NOMO-1 treated with DMSO at 0.1 percent for 48 hours (cell line): ENCODE results near the gene RNU6-1.

Experiments
- DNase-seq: peaks from one replicate; lab custom pipeline; 2025; ENCODE audit not compliant: unreplicated experiment; lab: John Stamatoyannopoulos, UW

RNU6-1 gene

DNA sequence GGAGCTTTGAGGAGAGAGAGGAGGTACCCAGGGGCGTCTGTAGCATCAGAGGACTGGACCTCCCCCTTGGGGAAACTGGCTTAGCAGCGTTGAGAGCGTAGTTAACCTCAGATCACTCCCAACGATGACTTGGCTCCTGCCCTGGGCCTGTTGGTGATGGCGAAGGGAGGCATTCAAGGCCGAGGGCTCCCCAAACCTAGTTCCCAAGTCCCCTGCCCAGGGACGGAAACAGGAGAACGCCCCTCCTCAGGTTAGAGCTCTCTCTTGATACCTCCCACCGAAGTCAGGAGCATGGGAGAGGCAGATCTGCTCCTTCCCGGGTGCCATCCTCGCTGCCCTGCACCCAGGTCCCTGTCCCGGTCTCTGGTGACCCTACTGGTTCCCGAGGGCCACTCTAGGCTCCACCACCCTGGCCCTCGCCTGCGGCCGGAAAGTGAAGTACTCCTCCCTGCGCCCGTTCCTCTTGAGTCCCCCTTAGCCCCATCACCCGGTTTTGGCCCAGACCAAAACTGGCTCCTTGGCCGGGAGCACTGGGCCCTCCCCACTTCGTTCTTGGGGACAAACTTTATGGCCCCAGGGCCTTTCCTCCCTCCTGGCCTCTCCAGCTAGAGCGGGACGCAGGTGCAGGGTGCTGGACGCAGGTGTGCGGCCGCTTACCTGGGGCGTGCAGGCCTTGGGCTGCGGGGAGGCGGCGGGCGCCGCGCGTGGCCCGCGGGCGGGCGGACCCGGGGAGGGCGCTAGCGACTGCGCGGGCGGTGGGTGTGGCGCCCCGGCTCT is 17.1 kb downstream of the RNU6-1 start:
- no peak for DNase-seq

DNA sequence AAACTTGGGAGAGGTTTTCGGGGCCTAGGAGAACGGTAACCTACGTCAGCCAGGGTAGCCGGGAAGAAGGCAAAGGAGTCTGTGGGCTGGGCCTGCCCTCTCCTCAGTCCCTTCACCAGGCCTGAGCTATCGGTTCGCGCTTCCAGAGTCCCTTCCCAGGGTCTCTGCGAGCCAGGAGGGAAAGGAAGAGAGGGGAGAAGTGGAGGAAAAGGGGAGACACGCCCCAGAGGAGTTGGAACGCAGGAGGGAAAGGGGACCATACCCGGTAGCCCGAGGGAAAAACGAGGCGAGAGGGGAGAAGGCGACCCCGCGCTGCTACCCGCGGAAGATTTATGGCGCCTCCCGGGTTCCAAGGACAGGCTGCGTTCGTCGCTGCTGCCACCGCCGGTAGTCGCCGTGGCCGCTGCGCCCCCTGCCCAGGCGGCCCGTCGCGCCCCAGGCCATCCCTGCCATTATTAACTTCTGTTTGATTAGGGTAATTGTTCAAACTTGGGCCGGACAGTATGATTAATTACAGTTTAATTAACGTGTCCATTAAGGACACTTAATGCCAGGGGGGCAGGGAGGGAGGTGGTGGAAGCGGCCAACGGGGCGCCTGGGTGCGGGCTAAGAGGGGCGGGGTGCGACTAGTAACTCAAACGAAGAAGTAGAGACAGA is 17.9 kb downstream of the RNU6-1 start:
- no peak for DNase-seq

DNA sequence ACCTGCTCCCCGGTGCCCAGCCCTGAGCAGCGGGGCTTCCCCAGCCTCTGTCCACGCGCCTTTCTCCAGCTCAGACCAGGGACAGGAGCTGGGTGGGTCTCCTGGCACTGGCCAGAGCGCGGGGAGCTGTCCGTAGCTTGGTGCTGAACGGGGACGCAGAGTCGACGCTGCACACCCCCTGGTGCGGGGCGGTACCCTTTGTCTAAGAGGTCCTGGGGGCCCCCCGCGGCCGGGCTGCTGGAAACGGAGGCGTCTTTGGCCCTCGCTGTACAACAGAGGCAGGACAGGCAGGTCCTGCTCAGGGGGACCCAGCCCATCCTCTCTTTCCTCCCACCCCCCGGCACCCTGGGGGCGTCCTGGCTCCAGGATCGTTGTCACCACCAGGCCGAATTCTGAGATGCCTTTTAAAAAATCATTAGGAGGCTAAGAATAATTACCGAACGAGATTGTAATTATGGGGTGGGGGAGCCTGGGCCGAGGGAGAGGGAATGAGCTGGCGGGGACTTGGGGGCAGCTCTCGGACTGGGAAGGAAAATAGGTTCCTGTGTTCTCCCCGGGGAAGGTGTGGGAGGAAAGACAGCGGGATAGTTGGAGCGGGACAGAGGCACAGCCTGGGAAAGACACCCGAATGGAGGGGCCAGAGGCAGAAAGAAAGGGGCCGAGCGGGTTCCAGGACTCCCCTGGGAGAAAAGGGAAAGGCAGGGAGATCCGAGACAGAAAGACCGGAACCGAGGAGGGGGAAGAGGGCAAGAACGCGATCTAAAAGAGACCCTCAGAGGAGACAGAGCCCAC is 18.7 kb downstream of the RNU6-1 start:
- DNase-seq = no peak

DNA sequence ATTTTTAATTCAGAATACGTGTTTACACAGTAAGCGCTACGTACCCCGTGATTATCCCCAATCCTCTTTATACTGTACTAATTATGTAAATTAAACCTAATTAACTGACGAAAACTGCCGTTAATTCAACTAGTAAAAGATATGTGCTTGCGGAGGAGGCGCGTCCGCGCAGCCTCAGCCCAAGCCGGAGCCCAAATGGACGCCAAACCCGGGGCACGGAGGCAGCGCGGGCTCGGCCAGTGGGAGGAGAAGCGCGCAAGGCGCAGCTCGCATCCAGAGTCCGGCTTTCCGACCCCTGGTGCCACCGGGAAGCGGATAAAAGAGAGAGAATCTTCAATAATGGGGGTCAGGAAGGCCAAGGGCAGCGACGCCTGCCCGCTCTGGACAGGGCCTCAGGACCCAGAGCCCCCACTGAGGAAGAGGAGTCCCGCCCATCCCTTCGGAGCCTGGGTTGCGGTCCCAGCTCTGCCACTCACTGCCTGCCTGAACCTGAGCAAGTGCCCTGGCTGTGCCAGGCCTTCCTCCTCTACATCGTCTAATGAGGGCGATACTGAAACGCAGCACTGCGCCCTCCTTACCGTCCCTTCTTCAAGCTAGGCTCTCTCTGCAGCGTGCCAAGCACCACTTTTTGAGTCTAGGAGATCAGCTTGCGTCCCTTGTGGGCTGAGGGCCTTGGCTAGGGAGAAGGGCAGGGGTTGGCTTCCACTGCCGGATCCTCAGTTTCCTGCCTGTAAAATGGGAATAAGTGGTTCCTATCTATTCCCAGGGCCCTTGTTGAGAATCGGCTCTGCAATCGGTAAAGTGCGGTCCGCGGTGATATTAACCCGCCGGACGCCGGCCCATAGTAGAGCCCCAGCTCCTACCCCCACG is 19.5 kb downstream of the RNU6-1 start:
- no peak for DNase-seq

DNA sequence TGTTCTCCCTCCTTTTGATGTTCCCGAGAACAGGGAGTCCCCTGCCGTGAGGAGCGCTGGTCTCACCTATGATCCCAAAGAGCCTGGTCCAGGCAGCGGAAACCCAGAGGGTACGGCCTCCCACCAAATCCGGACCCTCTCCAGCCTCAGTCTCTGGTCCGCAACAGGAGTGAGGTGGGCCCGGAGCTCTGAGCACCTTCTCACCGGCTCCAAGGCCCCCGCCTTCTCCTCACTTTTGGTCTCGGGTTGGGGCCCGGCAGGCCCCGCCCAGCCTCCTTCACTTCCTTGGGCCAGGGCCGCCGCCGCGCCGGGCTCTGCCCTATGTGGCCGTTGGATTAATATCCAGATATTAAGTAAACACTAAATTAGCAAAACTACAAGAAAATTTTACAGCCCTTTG is 20.2 kb downstream of the RNU6-1 start:
- no peak for DNase-seq

DNA sequence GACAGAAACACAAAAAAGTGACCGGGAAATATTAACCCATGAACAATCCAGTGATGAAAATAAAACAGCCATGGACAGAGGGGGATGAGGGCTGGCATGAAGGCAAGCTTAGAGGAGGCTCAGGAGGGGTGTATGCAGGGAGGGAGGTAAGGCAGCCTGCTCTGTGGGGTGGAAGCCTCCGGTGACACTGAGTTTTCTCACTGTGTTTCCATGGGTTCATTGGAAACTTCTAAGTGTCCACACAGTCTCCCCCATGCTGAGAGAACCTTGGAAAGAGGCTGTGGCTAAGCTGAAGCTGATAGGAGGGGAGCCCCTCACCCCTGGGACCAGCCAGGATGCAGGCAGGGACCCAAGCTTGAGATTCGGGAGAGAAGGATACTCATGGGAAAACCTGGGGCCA is 21.4 kb downstream of the RNU6-1 start:
- DNase-seq = no peak

DNA sequence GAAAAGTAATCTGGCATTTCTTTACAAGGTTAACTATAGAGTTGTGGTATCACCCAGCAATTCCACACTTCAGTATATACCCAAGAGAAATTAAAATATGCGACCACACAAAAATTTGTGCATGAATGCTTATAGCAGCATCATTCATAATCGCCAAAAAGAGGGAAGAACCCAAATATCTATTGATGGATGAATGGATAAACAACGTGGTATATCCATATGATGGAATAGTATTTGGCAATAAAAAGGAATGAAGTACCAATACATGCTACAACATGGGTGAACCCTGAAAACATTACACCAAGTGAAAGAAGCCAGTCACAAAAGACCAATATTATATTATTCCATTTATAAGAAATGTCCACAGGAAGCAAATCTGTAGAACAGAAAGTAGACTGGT is 23.2 kb downstream of the RNU6-1 start:
- DNase-seq = no peak

DNA sequence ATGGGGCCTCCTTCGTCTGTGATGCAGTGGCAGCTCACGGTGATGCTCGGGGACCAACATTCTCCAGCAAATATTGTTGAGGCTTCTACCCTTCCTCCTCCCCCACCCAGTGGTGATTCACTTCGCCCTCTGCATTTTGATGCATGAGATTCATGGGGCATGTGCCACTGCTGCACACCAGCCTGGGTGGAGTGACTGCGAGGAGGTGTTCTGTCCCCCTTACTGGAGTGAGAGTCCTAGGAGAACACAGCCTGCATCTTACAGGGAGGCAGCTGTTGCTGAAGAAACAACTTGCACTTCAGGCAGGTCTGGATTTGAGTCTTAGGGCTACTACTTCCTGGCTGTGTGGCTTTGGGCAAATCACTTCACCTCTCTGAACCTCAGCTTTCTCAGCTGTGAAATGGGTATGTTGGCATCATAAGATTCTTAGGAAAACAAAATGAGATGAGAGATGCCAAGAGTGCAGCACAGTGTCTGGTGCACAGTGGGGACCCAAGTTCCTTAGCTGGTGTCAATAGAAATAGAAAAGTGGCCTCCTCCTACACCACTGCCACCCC is 24.7 kb downstream of the RNU6-1 start:
- no peak for DNase-seq

DNA sequence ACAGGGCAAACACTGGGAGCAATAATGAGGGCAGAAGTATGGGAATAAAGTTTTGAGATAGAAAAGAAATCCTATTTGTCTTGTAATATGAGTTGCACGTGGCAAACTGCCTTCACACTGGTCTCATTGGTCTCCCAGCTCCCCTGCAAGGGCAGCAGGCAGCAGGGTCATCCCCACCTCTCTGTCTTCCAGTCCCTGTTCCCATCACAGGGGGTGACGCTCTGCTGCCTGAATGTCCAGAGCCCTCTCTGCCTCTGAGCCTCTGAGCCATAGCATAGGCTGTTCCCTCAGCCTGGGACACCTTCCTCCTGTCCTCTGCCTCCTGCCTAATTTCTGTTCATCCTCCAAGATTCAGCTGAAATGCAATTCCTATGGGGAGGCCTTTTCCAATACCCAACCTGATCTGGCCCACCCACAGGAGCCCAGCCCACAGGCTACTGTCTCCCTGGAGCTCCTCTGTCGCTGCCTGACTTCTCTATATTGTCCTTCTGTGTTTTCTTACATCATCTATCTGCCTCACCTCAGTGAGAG is 26.7 kb downstream of the RNU6-1 start:
- no peak for DNase-seq

DNA sequence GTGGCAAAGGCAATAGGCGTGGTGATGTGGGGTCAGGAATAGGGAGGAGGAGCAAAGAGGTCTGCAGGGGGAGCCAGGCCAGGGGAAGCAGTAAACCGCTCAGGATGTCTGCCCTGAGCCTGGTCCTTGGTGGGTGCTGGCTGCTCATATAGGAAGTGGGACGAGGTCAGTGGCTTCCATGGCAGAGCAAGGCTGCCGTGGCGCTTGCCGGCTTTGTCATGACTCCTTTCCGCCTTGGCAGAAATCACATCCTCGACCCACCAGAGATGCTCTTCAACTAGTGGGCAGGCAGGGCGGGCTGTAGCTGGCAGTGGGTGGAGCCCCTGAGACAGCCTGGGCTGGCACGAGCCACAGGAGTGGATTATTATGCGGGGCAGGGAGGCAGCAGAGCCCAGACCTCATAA is 27.6 kb downstream of the RNU6-1 start:
- no peak for DNase-seq

DNA sequence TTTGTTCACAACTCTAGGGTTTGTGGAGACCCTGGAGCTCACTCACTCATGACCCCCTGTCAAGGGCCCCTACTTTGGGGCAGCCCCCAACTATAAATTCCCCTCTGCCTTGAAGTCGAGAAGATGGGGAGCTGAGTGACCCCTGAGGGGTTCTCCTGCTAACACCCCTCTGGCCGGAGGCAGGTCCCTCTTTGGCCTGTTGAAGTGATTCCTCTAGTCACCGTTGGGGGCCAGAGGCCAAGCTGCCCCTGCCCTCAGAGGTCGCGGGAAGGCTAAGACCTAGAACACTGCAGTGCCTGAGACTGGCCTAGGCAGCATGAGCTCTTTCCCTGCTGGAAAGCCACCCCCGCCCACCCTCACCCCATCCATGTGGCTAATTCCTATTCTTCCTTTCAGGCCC is 30.0 kb downstream of the RNU6-1 start:
- no peak for DNase-seq

DNA sequence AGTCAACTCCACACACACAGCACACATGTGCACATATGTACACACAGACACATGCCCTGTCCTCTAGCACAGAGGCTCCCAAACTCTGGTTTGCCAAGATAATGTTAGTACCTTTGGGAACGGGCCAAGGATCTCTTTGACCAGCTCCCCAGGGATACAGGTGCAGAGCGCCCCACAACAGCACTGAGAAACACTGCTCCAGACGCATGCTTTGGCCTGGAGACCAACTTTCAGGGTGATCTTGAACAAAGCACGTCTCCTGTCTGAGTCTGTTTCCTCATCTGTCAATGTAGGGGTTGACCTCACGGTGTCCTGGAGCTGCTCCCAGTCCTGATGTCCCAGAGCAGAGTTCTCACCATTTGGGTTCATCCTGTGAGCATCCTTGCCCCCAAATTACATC is 30.4 kb downstream of the RNU6-1 start:
- no peak for DNase-seq

DNA sequence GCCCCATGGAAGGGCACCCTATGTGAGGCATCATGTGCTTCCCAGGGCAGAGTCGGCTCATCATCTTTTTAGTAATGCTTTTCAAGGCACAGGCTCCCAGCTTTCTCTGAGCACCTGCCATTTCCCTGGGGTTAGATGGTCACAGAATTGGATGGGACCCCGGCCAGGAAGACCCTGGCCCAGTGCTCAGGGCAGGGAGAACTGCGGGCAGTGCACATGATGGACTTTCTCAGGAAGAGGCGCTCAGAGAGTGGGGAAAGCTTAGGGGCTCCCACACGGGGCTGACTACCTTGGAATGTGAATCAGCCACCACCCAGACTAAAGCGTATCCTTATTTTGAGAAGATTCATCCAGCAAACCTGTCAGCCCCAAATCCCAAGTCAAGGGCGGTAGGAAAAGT is 31.0 kb downstream of the RNU6-1 start:
- DNase-seq = no peak

DNA sequence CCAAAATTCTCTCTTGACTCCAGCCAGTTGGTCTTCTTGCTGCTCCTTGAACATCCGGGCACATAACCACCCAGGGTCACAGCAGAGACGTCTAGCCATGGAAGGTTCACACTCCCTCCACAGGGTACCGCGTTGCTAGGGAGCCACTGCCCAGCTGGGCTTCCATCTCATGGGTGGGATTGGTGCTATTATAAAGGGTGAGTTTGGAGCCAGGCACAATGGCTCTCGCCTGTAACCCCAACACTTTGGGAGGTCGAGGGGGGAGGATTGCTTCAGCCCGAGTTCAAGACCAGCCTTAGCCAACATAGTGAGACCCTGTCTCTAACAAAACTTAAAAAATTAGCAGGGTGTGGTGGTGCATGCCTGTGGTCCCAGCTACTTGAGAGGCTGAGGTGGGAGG is 32.0 kb downstream of the RNU6-1 start:
- DNase-seq = no peak

DNA sequence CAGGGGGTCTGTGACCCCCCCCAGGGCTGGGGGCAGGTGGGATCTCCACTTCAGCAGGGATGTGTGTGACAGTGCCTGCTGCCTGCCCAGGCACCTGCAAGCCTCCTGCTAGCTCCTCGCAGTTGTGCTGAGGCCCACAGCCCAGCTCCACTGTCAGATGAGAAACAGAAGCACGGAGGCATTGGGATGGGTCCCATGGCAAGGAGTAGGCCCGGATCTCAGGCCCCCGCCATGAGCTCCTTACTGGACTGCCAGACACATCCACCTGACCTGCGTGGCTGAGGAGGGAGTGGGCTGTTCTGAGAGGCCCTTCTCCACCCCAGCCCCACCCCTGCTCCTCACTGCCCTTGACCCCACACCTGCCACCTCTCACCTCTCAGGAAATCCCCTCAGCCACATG is 32.7 kb downstream of the RNU6-1 start:
- no peak for DNase-seq

DNA sequence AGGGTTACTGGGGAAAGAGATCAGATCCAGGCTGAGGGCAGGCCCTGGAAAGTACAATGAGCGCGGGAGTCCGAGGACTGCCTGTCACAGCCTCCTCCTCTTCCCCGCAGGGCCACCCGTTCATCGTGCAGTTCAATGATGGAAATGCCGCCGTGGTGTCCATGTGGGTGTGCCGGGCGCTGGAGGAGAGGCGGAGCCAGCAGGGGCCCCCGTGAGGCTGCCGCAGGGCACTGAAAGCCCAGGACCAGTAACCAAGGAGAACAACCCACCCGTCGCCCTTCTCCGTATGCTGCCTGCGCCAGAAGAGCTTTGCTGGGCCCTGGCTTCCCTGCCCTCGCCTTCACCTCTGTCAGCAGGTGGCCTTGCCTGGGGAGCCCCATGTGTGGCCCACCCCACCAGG is 33.3 kb downstream of the RNU6-1 start:
- no peak for DNase-seq

DNA sequence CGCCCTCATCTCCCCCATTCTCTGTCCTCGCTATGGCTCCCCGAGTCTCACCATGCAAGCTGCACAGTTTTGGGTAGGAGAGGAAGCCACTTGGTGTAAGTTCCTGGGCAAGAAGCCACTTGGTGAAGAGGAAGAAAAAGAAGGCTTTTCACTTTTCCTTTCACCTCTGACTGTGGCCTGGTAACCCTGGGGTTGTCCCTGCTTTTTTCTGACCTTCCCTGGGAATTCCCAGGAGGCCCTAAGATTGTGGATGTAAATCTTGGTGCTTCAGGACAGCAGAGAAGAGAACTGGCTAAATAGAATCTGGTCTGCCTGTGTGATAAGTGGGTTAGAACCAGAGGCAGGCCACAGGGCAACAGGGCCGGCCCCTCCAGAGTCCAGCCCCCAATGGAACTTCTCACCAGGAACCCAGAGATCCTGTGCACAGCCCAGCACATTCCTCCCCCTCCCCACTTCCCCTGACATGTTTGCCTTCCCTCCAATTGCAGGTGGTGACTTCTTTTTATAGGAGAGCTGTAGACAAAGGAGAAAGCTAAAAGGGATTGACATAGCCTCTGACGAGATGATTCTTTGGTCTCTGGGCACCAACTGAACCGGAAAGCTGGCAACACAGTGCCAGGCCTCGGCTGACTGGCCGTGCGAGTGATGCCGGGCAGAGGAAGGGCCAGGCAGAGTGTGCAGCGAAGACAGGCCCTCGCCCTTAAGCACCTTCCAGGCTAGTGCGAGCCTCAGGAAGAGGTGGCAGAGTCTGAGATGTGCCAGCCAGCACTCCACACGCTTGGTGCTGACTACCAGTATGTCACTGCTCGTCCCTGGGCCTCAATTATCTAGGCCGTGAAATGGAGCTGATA is 34.0 kb downstream of the RNU6-1 start:
- DNase-seq = no peak

DNA sequence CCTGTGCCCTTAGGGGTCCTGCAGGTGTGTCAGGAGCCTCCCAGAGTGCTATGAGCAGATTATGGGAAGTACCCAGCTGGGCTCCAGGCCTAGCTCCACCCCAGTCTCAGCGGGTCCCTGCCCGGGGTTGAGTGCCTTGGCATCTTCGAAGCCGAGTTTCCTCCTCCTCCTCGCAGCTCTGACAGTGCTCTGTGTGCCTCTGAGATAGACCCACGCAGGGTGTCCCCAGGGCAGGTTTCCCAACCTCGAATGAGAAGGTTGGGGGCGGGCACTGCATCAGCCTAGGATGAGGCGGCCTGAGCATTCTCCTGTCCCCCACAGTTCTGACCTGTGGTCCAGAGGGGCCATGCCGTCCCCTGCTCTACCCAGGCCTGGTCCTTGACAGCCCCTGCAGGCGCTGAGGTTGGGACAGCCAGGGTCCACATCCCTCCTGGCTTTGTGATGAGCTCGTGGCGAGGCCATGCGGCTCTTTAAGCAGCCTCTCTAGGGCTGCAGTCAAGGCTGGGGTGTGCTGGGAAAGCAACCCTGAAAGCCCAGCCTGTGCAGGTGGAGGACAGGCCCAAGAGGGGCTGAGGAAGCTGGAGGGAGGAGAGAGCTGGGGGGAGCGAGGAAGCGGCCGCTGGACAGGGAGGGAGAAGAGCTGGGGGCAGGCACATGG is 34.7 kb downstream of the RNU6-1 start:
- DNase-seq = no peak
